Muscle layer of colon (tissue), 2 donors: ENCODE measurements around the gene FAM204A.
A peak's percentile ranks its signal among the peaks of the same experiment; 100 is the strongest.

Experiments
- H3K27ac ChIP-seq: one replicate; pipeline ENCODE4 v1.7.0; 2013; ENCODE audit warnings: low read depth, mild to moderate bottlenecking, low read length, moderate library complexity
- H3K27me3 ChIP-seq, 2 donors: one replicate each; pipeline ENCODE4 v1.7.0; 2013; ENCODE audit warnings: low read length in 2 of 2, mild to moderate bottlenecking in 2 of 2; ENCODE audit not compliant: insufficient read depth in 2 of 2, control insufficient read depth in 1 of 2
- H3K36me3 ChIP-seq: one replicate; pipeline ENCODE4 v1.7.0; 2013; ENCODE audit warnings: mild to moderate bottlenecking, low read length; ENCODE audit not compliant: insufficient read depth
- H3K4me1 ChIP-seq: one replicate; pipeline ENCODE4 v1.7.0; 2013; ENCODE audit warnings: mild to moderate bottlenecking, low read length; ENCODE audit not compliant: insufficient read depth
- H3K4me3 ChIP-seq, 2 donors: one replicate each; pipeline ENCODE4 v1.7.0; 2013; ENCODE audit warnings: low read length in 2 of 2, low read depth in 1 of 2, mild to moderate bottlenecking in 1 of 2, moderate library complexity in 1 of 2
- H3K9ac ChIP-seq: one replicate; pipeline ENCODE4 v1.7.0; 2013; ENCODE audit warnings: low read length
- H3K9me3 ChIP-seq: one replicate; pipeline ENCODE4 v1.7.0; 2013; ENCODE audit warnings: mild to moderate bottlenecking, low read length
- donor health status: abdominal sarcoma.
- donor health status: Adenocarcinoma of cecum.

Gene FAM204A

DNA sequence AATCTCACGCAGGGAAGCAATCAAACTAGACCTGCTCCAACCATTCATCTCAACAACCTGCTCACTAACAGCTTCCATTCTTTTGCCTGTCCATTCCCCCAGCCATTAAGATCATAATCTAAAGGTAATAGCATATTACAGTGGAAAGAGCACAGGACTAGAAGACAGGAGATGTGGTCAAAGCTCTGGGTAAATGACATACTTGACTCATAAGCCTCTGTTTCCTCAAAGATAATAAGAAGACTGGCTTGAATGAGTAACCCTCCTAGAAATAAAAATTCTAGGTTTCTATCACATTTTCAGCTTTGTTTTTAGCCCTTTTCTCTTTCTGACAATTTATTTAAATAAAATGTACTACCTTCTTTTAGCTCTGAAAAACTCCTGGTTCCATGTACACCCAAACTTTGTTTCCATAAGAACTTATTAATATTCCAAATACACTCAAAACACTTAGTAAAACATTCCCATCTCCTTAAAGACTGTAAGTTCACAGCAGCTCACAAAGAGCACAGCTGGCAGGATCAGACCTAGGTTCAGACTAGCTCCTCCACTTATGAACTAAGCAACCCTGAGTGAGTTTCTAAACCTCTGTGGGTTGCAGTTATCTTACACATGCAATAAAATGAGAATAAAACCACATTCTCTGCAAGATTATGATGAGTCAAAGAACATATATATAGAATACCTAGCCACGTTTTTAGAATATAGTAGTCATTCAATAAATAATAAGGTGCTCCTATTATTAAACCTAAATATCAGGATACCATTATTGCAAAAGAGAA lies 11.6 kb downstream of the FAM204A start:
- Histone ChIP-seq H3K4me3 (no peak overlapping the region), H3K27ac (no peak overlapping the region), H3K9ac (no peak overlapping the region), H3K27me3 (no peaks in the 10 kb centered on the region), H3K9me3 (no peaks in the 10 kb centered on the region), H3K4me1 (no peaks in the 10 kb centered on the region), H3K36me3 (peaks cover 50% of the 10 kb centered on the region)

DNA sequence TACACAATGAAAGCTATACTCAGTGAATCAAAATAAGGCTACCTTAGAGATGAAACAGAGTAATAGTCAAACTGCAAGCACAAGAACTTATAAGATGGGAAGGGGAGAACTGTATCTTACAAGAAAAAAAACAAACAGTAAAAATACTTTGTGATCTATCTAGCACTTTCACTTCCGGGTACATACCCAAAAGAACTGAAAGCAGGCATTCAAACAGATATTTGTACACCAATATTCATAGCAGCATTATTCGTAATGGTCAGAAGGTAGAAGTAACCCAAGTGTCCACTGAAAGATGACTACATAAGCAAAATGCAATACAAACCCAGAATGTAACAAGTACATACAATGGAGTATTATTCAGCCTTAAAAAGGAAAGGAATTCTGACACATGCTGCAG lies 18.0 kb downstream of the FAM204A start:
- Histone ChIP-seq H3K9ac (no peak overlapping the region), H3K9me3 (no peaks in the 10 kb centered on the region), H3K36me3 (peaks cover 18% of the 10 kb centered on the region), H3K27me3 (no peaks in the 10 kb centered on the region), H3K4me3 (no peak overlapping the region), H3K27ac (no peak overlapping the region), H3K4me1 (peaks cover 4% of the 10 kb centered on the region)

GRCh38 chr10:118321724-118322575 lies 20.2 kb downstream of the FAM204A start:
- Histone ChIP-seq H3K36me3 (peaks cover 5% of the 10 kb centered on the region), H3K4me3 (no peak overlapping the region), H3K9ac (no peak overlapping the region), H3K9me3 (no peaks in the 10 kb centered on the region), H3K27ac (no peak overlapping the region), H3K27me3 (no peaks in the 10 kb centered on the region), H3K4me1 (peaks cover 4% of the 10 kb centered on the region)

GRCh38 chr10:118315629-118316028 lies 26.5 kb downstream of the FAM204A start:
- no peak overlapping the region for H3K4me3 ChIP-seq
- no peaks in the 10 kb centered on the region for H3K4me1 ChIP-seq
- no peaks in the 10 kb centered on the region for H3K9me3 ChIP-seq
- H3K36me3 ChIP-seq = peaks cover 6% of the 10 kb centered on the region
- no peak overlapping the region for H3K9ac ChIP-seq
- no peaks in the 10 kb centered on the region for H3K27me3 ChIP-seq
- no peak overlapping the region for H3K27ac ChIP-seq

GRCh38 chr10:118314882-118315281 lies 27.2 kb downstream of the FAM204A start:
- Histone ChIP-seq H3K4me3 (no peak overlapping the region), H3K27ac (no peak overlapping the region), H3K27me3 (no peaks in the 10 kb centered on the region), H3K4me1 (no peaks in the 10 kb centered on the region), H3K9ac (no peak overlapping the region), H3K9me3 (no peaks in the 10 kb centered on the region), H3K36me3 (peaks cover 6% of the 10 kb centered on the region)

- no peak overlapping the region for H3K27ac ChIP-seq
- peaks cover 6% of the 10 kb centered on the region for H3K36me3 ChIP-seq
Measured at GRCh38 chr10:118311505-118311904, 30.6 kb downstream of the FAM204A start.

DNA sequence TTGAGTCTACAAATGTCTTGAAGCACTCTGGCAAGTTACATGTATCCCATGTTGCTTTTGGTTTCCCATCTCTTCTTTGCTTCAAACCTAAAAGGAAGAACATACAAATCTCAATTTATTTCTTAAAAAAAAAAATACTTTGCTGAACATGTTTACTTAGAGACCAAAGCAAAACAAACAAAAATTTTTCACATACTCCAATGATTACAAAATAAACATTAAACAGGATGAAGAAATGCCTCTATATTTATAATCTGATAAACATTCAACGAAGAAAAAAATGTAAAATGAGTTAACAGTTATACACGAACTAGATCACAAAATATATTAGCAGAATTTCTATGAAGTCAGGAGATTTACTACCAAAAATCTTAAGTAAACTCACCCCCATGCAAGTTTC lies 31.3 kb downstream of the FAM204A start:
- Histone ChIP-seq H3K4me3 (no peak overlapping the region), H3K9ac (no peak overlapping the region), H3K27ac (no peak overlapping the region), H3K9me3 (no peaks in the 10 kb centered on the region), H3K36me3 (peaks cover 6% of the 10 kb centered on the region), H3K27me3 (no peaks in the 10 kb centered on the region), H3K4me1 (peaks cover 10% of the 10 kb centered on the region)

More at GRCh38 chr10:118311505-118311904, 30.6 kb downstream of the FAM204A start:
- H3K9ac ChIP-seq = no peak overlapping the region
- H3K9me3 ChIP-seq = no peaks in the 10 kb centered on the region
- H3K27me3 ChIP-seq = no peaks in the 10 kb centered on the region
- H3K4me3 ChIP-seq = no peak overlapping the region
- peaks cover 10% of the 10 kb centered on the region for H3K4me1 ChIP-seq

GRCh38 chr10:118309911-118310310 lies 32.2 kb downstream of the FAM204A start:
- Histone ChIP-seq H3K9ac (no peak overlapping the region), H3K27me3 (no peaks in the 10 kb centered on the region), H3K4me1 (peaks cover 10% of the 10 kb centered on the region), H3K4me3 (no peak overlapping the region), H3K9me3 (no peaks in the 10 kb centered on the region), H3K36me3 (peaks cover 7% of the 10 kb centered on the region), H3K27ac (no peak overlapping the region)

GRCh38 chr10:118308664-118309063 lies 33.5 kb downstream of the FAM204A start:
- Histone ChIP-seq H3K4me3 (no peak overlapping the region), H3K27me3 (no peaks in the 10 kb centered on the region), H3K27ac (peak overlapping the region; percentile 3), H3K4me1 (peaks cover 10% of the 10 kb centered on the region), H3K9ac (no peak overlapping the region), H3K9me3 (no peaks in the 10 kb centered on the region), H3K36me3 (peaks cover 10% of the 10 kb centered on the region)

DNA sequence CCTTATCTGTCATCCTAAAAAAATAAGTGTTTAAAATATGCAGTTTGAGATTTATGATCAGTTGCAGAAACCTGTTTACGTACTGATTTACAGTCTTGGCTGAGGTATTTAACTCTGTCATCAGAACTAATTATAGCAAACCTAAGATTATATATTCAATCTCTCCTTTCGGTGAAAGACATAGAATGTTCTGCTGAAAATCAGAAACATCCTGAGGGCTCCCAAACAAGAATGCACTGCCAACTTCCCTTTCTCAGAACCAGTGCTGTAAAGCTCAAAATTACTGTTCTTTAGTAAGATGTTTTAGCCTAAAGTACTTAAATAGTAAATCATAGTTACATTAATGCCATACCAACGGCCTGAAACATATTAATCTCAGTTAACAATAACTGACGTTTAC lies 34.3 kb downstream of the FAM204A start:
- Histone ChIP-seq H3K4me3 (no peak overlapping the region), H3K9ac (no peak overlapping the region), H3K27ac (peak overlapping the region; percentile 3), H3K4me1 (peaks cover 12% of the 10 kb centered on the region), H3K9me3 (no peaks in the 10 kb centered on the region), H3K27me3 (no peaks in the 10 kb centered on the region), H3K36me3 (peaks cover 10% of the 10 kb centered on the region)

GRCh38 chr10:118307220-118307619 lies 34.9 kb downstream of the FAM204A start:
- Histone ChIP-seq H3K4me3 (no peak overlapping the region), H3K4me1 (peaks cover 16% of the 10 kb centered on the region), H3K9me3 (no peaks in the 10 kb centered on the region), H3K27ac (no peak overlapping the region), H3K9ac (no peak overlapping the region), H3K36me3 (peaks cover 10% of the 10 kb centered on the region), H3K27me3 (no peaks in the 10 kb centered on the region)
